GM23338 (cell line): Measurements from ENCODE around the gene TYW1. TPM values are rescaled to one million over a fixed set of nuclear protein-coding genes. Genes with fewer than 3 reads are reported as not detected.

ENCODE experiments used
- ATAC-seq: fragments of 200-7000 bp; cut with Tn5 transposase; 3 replicates; pipeline ENCODE4 v1.9.1; 2020
- DNase-seq: peaks from one replicate; pipeline ENCODE4 v3.0.0-alpha.2; 2015; ENCODE audit warnings: low spot score
- H2AFZ ChIP-seq: fragments of 200-600 bp; sonication (generic); 2 replicates; pipeline ENCODE4 v1.8.0; 2016; ENCODE audit warnings: antibody characterized with exemption, mild to moderate bottlenecking, moderate library complexity
- H3F3A ChIP-seq: fragments of 200-600 bp; sonication (generic); replicated peaks from 2 replicates; pipeline ENCODE4 v1.8.0; 2017; ENCODE audit warnings: antibody characterized with exemption, mixed run types, low read depth
- H3K27ac ChIP-seq: fragments of 200-600 bp; sonication (generic); 2 replicates; pipeline ENCODE4 v1.6.1; 2016; ENCODE audit warnings: low read depth
- H3K27me3 ChIP-seq: fragments of 200-600 bp; sonication (generic); 2 replicates; pipeline ENCODE4 v1.8.0; 2016; ENCODE audit warnings: mild to moderate bottlenecking, mixed run types, moderate library complexity; ENCODE audit not compliant: insufficient read depth
- H3K36me3 ChIP-seq: fragments of 200-600 bp; sonication (generic); 2 replicates; pipeline ENCODE4 v1.8.0; 2016; ENCODE audit warnings: mild to moderate bottlenecking; ENCODE audit not compliant: insufficient read depth
- H3K4me1 ChIP-seq: fragments of 200-600 bp; sonication (generic); 2 replicates; pipeline ENCODE4 v1.8.0; 2016; ENCODE audit warnings: mild to moderate bottlenecking, moderate library complexity; ENCODE audit not compliant: insufficient read depth
- H3K4me2 ChIP-seq: fragments of 200-600 bp; sonication (generic); 2 replicates; pipeline ENCODE4 v1.7.1; 2017; ENCODE audit warnings: mixed run types
- H3K4me3 ChIP-seq: fragments of 200-600 bp; sonication (generic); 2 replicates; pipeline ENCODE4 v1.6.1; 2016; ENCODE audit warnings: mixed run types
- H3K79me2 ChIP-seq: fragments of 200-600 bp; sonication (generic); replicated peaks from 2 replicates; pipeline ENCODE4 v1.8.0; 2017; ENCODE audit warnings: mild to moderate bottlenecking; ENCODE audit not compliant: insufficient read depth
- H3K9me2 ChIP-seq: fragments of 200-600 bp; sonication (generic); 2 replicates; pipeline ENCODE4 v1.8.0; 2017; ENCODE audit not compliant: insufficient read depth
- H4K20me1 ChIP-seq: fragments of 200-600 bp; sonication (generic); replicated peaks from 2 replicates; pipeline ENCODE4 v1.8.0; 2017; ENCODE audit warnings: mild to moderate bottlenecking; ENCODE audit not compliant: insufficient read depth
- H3K27ac Mint-ChIP-seq: 2 replicates; pipeline ENCODE4 v1.8.0; 2020; ENCODE audit warnings: inconsistent platforms, mild to moderate bottlenecking, moderate library complexity, mixed read lengths
- H3K27me3 Mint-ChIP-seq: 3 replicates; pipeline ENCODE4 v1.8.0; 2022; ENCODE audit warnings: low read depth, mild to moderate bottlenecking, moderate library complexity, mixed read lengths, inconsistent platforms; ENCODE audit not compliant: insufficient read depth, poor library complexity
- H3K36me3 Mint-ChIP-seq: 3 replicates; pipeline ENCODE4 v1.8.0; 2021; ENCODE audit warnings: low read depth, mild to moderate bottlenecking, inconsistent platforms, moderate library complexity, mixed read lengths
- H3K4me1 Mint-ChIP-seq: 3 replicates; pipeline ENCODE4 v1.8.0; 2020; ENCODE audit warnings: mild to moderate bottlenecking, inconsistent platforms, mixed read lengths
- H3K4me3 Mint-ChIP-seq: 3 replicates; pipeline ENCODE4 v1.8.0; 2021; ENCODE audit warnings: moderate library complexity, mild to moderate bottlenecking, inconsistent platforms, mixed read lengths
- H3K9me3 Mint-ChIP-seq: 3 replicates; pipeline ENCODE4 v1.8.0; 2020; ENCODE audit warnings: moderate library complexity, mild to moderate bottlenecking, inconsistent platforms, mixed read lengths
- CREB1 ChIP-seq: fragments of 250-450 bp; sonication (Bioruptor Pico); IDR thresholded peaks from 2 replicates; pipeline ENCODE4 v1.5.0; 2020; ENCODE audit warnings: low read depth, mild to moderate bottlenecking, moderate library complexity
- EZH2 ChIP-seq: fragments of 200-600 bp; sonication (generic); IDR thresholded peaks from one replicate; pipeline ENCODE4 v1.8.0; 2017; ENCODE audit warnings: antibody characterized with exemption, mild to moderate bottlenecking, low read depth; ENCODE audit not compliant: unreplicated experiment
- EZH2phosphoT487 ChIP-seq: fragments of 200-600 bp; sonication (generic); IDR thresholded peaks from one replicate; pipeline ENCODE4 v1.8.1; 2018; ENCODE audit warnings: antibody characterized with exemption; ENCODE audit not compliant: unreplicated experiment
- JUNB ChIP-seq: IDR thresholded peaks from one replicate; pipeline ENCODE4 v1.6.1; 2016; ENCODE audit warnings: antibody characterized with exemption; ENCODE audit not compliant: unreplicated experiment
- NANOG ChIP-seq: IDR thresholded peaks from 2 replicates; pipeline ENCODE4 v1.6.1; 2016; ENCODE audit warnings: antibody characterized with exemption, borderline replicate concordance
- STAT1 ChIP-seq: IDR thresholded peaks from one replicate; pipeline ENCODE4 v1.6.1; 2016; ENCODE audit warnings: antibody characterized with exemption; ENCODE audit not compliant: unreplicated experiment
- ZNF114 ChIP-seq: fragments of 250-450 bp; sonication (Bioruptor Pico); IDR thresholded peaks from 2 replicates; pipeline ENCODE4 v1.5.0; 2020; ENCODE audit warnings: mild to moderate bottlenecking, moderate library complexity
- ZNF331 ChIP-seq: fragments of 250-450 bp; sonication (Bioruptor Pico); IDR thresholded peaks from 2 replicates; pipeline ENCODE4 v1.5.0; 2020; ENCODE audit warnings: low read depth, mild to moderate bottlenecking, moderate library complexity
- polyA plus RNA-seq: library from polyadenylated mRNA; unstranded; fragments of >200 nt; fragmentation: Nextera tagmentation; extraction: Ambion mirVana; gene quantifications from 2 replicates; pipeline ENCODE4 v1.2.1, GENCODE V29; 2016
- total RNA-seq: library from RNA; depleted of rRNA; stranded (reverse); fragments of >200 nt; shearing (Covaris generic); gene quantifications from 2 replicates; pipeline ENCODE4 v1.2.3, GENCODE V29; 2014
- TF ChIP-seq, protein P1 (sequence below): IDR thresholded peaks from one replicate; pipeline ENCODE4 v1.6.1; 2018; ENCODE audit warnings: antibody characterized with exemption; ENCODE audit not compliant: unreplicated experiment
- TF ChIP-seq, protein P2 (sequence below): fragments of 250-450 bp; sonication (Bioruptor Pico); IDR thresholded peaks from 2 replicates; pipeline ENCODE4 v1.5.0; 2020; ENCODE audit warnings: mild to moderate bottlenecking, moderate library complexity
- TF ChIP-seq, protein P3 (sequence below): IDR thresholded peaks from 2 replicates; pipeline ENCODE4 v1.6.1; 2016; ENCODE audit warnings: antibody characterized with exemption
- TF ChIP-seq, protein P4 (sequence below), 2 experiments: fragments of 200-600 bp in 1 of 2; sonication (generic) in 1 of 2; conservative IDR thresholded peaks; 2 replicates each; pipeline versions ENCODE4 v1.5.1 to v1.6.1; 2016 to 2017; ENCODE audit warnings: antibody characterized with exemption in 2 of 2, low read depth in 2 of 2, mild to moderate bottlenecking in 2 of 2, moderate library complexity in 1 of 2

Gene TYW1
- total and polyA plus RNA-seq, 2 experiments from 2014 or later, result 15.2 to 18.1 TPM

DNA sequence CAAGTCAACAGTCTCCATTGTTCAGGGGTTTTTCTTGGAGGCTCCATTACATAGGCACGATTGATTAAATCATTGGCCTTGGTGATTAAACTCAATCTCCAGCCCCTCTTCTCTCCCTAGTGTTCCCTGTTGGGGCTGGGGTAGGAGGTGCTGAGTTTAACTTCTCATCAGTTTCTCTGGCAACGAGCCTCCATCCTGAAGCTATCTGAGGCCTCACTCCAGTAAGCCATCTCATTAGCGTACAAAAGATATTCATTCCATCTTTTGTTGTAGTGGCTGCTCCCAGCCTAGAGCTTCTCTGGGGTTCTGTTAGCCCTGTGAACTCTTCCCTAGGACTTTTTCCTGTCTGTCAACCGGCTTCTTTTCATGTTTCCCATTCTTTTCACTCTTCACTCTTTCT is 11.6 kb downstream of the TYW1 start:
- Histone ChIP-seq H3F3A (no peaks in the 10 kb centered on the region), H3K4me3 (no peak overlapping the region), H2AFZ (no peak overlapping the region), H3K36me3 (0 out of 2 replicates have a peak, but pooled peaks cover 4% of the 10 kb centered on the region), H4K20me1 (no peaks in the 10 kb centered on the region), H3K4me2 (no peak overlapping the region), H3K27me3 (no peaks in the 10 kb centered on the region), H3K9me2 (no peaks in the 10 kb centered on the region), H3K27ac (no peak overlapping the region), H3K79me2 (peaks cover 11% of the 10 kb centered on the region), H3K4me1 (peaks cover 6% of the 10 kb centered on the region; the same call in 1 of the 2 replicates)
- Mint-ChIP-seq H3K4me1 (peaks cover 7% of the 10 kb centered on the region), H3K36me3 (peaks cover 58% of the 10 kb centered on the region), H3K27me3 (no peaks in the 10 kb centered on the region), H3K4me3 (no peak overlapping the region), H3K9me3 (no peaks in the 10 kb centered on the region), H3K27ac (peak overlapping the region; percentile 60; the same call in 1 of the 2 replicates)
- ATAC-seq (no peak; the same call in 2 of the 3 replicates), DNase-seq (no peak)
- TF ChIP-seq ZNF114 (CRISPR knock-in tag) (no peak), NANOG (no peak), STAT1 (no peak), EZH2phosphoT487 (no peak), ZNF331 (no peak), CREB1 (no peak), JUNB (no peak), EZH2 (no peak)
- TF ChIP-seq, protein P1, sequence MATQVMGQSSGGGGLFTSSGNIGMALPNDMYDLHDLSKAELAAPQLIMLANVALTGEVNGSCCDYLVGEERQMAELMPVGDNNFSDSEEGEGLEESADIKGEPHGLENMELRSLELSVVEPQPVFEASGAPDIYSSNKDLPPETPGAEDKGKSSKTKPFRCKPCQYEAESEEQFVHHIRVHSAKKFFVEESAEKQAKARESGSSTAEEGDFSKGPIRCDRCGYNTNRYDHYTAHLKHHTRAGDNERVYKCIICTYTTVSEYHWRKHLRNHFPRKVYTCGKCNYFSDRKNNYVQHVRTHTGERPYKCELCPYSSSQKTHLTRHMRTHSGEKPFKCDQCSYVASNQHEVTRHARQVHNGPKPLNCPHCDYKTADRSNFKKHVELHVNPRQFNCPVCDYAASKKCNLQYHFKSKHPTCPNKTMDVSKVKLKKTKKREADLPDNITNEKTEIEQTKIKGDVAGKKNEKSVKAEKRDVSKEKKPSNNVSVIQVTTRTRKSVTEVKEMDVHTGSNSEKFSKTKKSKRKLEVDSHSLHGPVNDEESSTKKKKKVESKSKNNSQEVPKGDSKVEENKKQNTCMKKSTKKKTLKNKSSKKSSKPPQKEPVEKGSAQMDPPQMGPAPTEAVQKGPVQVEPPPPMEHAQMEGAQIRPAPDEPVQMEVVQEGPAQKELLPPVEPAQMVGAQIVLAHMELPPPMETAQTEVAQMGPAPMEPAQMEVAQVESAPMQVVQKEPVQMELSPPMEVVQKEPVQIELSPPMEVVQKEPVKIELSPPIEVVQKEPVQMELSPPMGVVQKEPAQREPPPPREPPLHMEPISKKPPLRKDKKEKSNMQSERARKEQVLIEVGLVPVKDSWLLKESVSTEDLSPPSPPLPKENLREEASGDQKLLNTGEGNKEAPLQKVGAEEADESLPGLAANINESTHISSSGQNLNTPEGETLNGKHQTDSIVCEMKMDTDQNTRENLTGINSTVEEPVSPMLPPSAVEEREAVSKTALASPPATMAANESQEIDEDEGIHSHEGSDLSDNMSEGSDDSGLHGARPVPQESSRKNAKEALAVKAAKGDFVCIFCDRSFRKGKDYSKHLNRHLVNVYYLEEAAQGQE, result no peak
- TF ChIP-seq, protein P2, sequence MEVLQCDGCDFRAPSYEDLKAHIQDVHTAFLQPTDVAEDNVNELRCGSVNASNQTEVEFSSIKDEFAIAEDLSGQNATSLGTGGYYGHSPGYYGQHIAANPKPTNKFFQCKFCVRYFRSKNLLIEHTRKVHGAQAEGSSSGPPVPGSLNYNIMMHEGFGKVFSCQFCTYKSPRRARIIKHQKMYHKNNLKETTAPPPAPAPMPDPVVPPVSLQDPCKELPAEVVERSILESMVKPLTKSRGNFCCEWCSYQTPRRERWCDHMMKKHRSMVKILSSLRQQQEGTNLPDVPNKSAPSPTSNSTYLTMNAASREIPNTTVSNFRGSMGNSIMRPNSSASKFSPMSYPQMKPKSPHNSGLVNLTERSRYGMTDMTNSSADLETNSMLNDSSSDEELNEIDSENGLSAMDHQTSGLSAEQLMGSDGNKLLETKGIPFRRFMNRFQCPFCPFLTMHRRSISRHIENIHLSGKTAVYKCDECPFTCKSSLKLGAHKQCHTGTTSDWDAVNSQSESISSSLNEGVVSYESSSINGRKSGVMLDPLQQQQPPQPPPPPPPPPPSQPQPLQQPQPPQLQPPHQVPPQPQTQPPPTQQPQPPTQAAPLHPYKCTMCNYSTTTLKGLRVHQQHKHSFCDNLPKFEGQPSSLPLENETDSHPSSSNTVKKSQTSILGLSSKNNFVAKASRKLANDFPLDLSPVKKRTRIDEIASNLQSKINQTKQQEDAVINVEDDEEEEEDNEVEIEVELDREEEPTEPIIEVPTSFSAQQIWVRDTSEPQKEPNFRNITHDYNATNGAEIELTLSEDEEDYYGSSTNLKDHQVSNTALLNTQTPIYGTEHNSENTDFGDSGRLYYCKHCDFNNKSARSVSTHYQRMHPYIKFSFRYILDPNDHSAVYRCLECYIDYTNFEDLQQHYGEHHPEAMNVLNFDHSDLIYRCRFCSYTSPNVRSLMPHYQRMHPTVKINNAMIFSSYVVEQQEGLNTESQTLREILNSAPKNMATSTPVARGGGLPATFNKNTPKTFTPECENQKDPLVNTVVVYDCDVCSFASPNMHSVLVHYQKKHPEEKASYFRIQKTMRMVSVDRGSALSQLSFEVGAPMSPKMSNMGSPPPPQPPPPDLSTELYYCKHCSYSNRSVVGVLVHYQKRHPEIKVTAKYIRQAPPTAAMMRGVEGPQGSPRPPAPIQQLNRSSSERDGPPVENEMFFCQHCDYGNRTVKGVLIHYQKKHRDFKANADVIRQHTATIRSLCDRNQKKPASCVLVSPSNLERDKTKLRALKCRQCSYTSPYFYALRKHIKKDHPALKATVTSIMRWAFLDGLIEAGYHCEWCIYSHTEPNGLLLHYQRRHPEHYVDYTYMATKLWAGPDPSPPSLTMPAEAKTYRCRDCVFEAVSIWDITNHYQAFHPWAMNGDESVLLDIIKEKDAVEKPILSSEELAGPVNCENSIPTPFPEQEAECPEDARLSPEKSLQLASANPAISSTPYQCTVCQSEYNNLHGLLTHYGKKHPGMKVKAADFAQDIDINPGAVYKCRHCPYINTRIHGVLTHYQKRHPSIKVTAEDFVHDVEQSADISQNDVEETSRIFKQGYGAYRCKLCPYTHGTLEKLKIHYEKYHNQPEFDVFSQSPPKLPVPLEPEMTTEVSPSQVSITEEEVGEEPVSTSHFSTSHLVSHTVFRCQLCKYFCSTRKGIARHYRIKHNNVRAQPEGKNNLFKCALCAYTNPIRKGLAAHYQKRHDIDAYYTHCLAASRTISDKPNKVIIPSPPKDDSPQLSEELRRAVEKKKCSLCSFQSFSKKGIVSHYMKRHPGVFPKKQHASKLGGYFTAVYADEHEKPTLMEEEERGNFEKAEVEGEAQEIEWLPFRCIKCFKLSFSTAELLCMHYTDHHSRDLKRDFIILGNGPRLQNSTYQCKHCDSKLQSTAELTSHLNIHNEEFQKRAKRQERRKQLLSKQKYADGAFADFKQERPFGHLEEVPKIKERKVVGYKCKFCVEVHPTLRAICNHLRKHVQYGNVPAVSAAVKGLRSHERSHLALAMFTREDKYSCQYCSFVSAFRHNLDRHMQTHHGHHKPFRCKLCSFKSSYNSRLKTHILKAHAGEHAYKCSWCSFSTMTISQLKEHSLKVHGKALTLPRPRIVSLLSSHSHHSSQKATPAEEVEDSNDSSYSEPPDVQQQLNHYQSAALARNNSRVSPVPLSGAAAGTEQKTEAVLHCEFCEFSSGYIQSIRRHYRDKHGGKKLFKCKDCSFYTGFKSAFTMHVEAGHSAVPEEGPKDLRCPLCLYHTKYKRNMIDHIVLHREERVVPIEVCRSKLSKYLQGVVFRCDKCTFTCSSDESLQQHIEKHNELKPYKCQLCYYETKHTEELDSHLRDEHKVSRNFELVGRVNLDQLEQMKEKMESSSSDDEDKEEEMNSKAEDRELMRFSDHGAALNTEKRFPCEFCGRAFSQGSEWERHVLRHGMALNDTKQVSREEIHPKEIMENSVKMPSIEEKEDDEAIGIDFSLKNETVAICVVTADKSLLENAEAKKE, result no peak
- TF ChIP-seq, protein P3, sequence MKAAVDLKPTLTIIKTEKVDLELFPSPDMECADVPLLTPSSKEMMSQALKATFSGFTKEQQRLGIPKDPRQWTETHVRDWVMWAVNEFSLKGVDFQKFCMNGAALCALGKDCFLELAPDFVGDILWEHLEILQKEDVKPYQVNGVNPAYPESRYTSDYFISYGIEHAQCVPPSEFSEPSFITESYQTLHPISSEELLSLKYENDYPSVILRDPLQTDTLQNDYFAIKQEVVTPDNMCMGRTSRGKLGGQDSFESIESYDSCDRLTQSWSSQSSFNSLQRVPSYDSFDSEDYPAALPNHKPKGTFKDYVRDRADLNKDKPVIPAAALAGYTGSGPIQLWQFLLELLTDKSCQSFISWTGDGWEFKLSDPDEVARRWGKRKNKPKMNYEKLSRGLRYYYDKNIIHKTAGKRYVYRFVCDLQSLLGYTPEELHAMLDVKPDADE, result no peak
- TF ChIP-seq, protein P4, sequence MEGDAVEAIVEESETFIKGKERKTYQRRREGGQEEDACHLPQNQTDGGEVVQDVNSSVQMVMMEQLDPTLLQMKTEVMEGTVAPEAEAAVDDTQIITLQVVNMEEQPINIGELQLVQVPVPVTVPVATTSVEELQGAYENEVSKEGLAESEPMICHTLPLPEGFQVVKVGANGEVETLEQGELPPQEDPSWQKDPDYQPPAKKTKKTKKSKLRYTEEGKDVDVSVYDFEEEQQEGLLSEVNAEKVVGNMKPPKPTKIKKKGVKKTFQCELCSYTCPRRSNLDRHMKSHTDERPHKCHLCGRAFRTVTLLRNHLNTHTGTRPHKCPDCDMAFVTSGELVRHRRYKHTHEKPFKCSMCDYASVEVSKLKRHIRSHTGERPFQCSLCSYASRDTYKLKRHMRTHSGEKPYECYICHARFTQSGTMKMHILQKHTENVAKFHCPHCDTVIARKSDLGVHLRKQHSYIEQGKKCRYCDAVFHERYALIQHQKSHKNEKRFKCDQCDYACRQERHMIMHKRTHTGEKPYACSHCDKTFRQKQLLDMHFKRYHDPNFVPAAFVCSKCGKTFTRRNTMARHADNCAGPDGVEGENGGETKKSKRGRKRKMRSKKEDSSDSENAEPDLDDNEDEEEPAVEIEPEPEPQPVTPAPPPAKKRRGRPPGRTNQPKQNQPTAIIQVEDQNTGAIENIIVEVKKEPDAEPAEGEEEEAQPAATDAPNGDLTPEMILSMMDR (conservative IDR thresholded peaks at IDR 0.05; ENCODE audit: low read depth in 2 of 2), result no peak
